LHCN-M2 (cell line): ENCODE results near the gene LRRC75A. TPM values are rescaled to one million over a fixed set of nuclear protein-coding genes. Genes with fewer than 3 reads are reported as not detected.
"Not testable (repeated sequence)": the region's sequence is repeated elsewhere in the genome, so short reads cannot be mapped to it uniquely, and the experiment has no call there.

Source experiments
- DNase-seq: peaks from one replicate; pipeline ENCODE4 v3.0.0-alpha.2; 2012; ENCODE audit warnings: low read depth
- polyA plus RNA-seq: library from polyadenylated mRNA; unstranded; fragments of >200 nt; gene quantifications from one replicate; pipeline ENCODE4 v1.2.1, GENCODE V29; 2012; ENCODE audit warnings: missing spikeins
- total RNA-seq: library from RNA; depleted of rRNA; stranded (reverse); fragments of >200 nt; gene quantifications from 2 replicates; pipeline ENCODE4 v1.2.3, GENCODE V29; 2014; rRNA removed

Gene LRRC75A, protein sequence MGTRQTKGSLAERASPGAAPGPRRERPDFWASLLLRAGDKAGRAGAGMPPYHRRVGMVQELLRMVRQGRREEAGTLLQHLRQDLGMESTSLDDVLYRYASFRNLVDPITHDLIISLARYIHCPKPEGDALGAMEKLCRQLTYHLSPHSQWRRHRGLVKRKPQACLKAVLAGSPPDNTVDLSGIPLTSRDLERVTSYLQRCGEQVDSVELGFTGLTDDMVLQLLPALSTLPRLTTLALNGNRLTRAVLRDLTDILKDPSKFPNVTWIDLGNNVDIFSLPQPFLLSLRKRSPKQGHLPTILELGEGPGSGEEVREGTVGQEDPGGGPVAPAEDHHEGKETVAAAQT
- total RNA-seq, result 0.06 and 0.38 TPM in 2 replicates
- 1.1 TPM for polyA plus RNA-seq

DNA sequence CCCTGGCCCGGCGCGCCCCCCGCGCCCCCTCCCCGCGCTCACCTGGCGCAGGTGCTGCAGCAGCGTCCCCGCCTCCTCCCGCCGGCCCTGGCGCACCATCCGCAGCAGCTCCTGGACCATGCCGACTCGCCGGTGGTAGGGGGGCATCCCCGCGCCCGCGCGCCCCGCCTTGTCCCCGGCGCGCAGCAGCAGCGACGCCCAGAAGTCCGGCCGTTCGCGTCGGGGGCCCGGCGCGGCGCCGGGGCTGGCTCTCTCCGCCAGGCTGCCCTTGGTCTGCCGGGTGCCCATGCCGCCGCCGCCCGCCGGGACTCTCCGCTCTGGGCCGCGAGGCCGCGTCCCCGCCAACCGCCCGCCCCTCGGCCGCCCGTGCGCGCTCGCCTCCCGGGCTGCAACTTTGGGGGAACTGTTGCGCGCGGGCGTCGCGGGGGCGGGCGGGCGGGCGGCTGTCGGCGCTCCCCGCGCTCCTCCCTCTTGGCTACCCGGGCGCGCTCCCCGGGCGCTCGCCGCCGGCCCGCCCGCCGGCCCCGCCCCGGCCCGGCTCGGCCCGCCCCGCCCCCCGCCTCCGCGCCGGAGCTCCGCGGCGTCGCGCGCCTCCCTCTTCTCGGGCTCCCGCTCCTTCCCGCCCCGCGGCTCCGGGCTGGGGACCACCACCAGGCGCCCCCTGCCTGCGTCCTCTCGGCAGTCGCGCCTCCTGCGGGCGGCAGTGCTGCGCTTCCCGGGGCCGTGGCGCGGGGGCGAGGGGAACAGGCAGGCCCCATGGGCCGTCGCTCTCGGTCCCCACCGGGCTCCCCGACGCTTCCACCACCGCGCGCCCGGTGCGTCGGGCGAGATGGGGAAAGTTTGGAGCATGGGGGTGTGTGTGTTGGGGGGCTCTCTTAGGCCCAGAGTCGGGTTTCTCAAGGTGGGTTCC, at the start of gene LRRC75A:
TSS of gene LRRC75A (minus strand) at position 491 of the 910 bp plus-strand sequence. CDS start at position 288, 203 bp downstream.
- DNase-seq, result no peak

DNA sequence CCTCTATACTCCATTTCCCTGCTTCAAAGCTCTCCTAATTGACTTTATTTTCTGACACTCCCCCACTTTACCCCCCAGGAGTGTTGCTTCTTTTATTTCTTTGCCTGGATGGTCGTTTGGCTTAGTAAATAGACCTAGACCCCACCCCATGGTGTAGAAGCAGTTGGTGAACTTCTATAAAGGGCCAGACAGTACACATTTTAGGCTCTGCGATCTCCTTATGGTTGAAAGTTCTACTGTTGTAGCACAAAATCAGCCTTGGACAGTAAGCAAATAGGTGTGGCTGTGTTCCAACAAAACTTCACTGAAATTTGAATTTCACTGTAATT, 45.1 kb upstream of the LRRC75A start:
- no peak for DNase-seq

DNA sequence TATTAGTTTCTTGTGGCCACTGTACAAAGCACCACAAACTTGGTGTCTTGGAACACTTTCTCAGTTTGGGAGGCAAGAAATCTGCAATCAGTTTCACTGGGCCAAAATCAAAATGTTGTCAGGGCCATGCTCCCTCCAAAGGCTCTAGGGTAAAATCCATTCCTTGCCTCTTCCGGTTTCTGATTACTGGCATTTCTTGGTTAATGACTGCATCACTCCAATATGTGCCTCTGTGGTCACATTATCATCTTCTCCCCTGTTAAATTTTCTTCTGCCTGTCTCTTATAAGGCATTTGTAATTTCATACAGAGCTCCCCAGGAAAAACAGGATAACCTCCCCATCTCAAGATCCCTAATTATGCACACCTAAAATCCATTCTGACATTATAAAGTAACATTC, 42.2 kb upstream of the LRRC75A start:
- DNase-seq, result no peak

DNA sequence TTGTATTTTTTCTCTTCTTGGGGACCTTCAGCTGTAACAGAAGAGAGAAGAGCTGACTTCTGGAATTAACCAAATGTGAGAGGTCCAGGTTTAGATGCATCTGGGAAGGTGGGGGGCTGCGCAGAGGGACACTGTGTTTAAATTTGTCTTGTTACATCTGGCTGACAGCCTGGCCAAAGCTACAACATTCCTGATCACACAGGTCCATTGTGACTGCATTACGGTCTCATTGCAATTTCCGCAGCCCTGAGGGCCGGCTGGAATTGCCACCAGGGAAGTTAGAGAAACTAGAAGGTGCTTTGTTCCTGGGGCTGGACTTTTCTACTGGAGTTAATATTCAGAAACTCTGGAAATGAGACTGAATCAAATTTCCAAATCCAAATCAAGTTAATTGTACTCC, 37.9 kb upstream of the LRRC75A start:
- DNase-seq, result no peak

GRCh38 chr17:16527298-16527697, 35.3 kb upstream of the LRRC75A start:
- no peak for DNase-seq

GRCh38 chr17:16525556-16525955, 33.6 kb upstream of the LRRC75A start:
- DNase-seq, result not testable (repeated sequence)

GRCh38 chr17:16521070-16521727, 29.2 kb upstream of the LRRC75A start:
- DNase-seq, result peak; percentile 84

GRCh38 chr17:16519021-16519420, 27.0 kb upstream of the LRRC75A start:
- no peak for DNase-seq

GRCh38 chr17:16517477-16517876, 25.5 kb upstream of the LRRC75A start:
- DNase-seq, result no peak

DNA sequence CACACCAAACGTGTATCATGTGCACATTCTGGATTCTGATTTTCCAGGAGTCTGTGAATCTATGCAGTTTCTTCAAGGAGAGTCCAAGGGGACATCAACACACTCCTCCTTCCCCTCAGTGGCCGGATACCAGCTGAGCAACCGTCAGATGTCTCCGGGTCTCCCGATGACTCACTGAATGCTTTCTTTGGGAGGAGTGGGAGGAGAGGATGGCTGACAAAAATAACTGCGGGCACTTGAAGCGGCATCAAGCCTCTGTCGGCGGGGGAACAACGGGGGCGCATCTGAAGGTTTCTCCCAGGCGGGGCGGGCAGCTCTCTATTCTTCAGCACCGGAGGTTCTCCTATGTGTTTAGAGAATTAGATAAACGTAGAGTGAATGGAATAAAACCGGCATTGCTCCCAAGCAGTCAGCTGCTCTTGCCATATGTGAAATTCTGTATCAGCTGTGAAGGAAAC, 24.6 kb upstream of the LRRC75A start:
- peak; percentile 82 for DNase-seq

DNA sequence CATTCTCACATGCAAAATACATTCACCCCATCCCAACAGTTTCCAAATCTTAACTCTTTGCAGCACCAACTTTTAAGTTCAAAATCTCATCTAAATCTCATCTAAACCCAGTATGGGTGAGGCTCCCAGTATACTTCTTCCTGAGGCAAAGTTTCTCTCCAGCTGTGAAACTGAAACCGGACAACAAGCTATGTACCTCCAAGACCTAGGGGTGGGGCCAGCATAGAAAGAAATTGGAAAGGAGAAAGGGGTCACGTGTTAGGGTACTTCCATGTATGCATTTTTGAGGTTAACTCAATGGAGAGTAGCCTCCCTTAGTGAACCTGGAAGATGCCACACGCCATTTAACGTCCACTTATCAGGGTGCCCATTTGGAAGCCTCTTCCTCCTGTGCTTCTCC, 23.9 kb upstream of the LRRC75A start:
- DNase-seq, result no peak

DNA sequence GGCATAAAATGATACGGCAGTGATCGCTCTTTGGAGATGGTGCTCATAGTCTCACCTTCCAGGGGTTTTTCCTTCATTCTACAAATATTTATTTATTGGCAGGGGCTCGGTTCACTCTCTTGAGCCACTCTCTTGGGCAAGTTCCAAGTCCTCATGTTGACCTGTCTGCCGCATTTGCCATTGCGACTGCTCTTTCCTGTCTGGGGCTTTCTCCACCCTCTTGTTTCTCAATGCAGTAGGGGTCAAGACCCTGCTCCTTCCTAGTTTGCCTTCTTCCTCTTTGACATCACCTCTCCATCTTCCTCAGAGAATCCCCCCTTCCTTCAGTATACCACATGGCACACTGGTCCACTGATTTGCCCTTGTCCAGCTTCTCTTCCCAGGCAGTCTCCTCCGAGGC, 21.9 kb upstream of the LRRC75A start:
- no peak for DNase-seq

DNA sequence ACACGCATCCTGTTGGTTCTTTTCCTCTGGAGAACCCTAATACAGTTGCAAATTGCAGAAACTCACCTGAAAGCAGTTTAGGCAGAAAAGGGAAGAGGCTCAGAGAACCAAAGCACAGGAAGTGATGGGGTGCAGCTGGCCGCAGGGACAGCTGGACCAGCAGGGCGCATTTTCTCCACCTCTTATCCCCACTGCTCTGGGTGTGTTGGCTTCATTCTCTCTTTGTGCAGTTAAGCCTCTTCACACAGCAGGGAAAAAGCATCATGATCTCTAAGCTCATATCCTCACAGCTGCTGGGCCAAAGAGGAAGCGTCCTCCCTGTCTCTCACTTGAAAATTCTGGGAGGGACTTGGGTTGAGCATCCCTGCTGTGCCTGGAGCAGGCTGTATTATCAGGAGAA, 20.0 kb upstream of the LRRC75A start:
- peak; percentile 83 for DNase-seq

GRCh38 chr17:16511593-16511992, 19.6 kb upstream of the LRRC75A start:
- DNase-seq, result no peak

DNA sequence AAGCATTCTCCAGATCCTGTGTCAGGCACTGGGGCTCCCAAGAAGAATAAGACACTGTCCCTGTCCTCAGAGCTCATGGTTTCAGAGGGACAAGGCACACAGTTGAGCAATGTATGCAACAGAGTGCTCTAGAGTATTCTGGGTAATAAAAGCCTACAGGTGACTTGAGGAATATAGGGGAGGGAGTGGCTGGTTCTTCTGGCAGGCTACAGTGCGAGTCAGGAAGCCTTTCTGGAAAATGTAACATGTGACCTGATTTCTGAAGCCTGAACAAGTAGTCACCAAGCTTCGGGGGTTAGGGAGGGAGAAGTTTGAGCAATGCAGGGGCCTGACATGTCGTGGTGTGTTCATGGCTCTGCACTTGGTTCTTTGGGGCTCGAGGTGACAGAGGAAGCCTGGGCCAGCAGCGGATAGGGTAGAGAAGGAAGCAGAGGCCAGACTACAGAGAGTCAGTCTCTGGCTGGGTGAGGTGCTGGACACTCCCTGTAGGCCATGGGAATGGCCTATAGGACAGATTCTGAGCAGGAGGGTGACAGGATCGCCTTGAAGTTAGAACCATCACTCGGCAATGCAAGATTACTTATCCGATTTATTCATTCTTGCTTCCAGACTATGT, 16.0 kb upstream of the LRRC75A start:
- no peak for DNase-seq

- no peak for DNase-seq
Measured at GRCh38 chr17:16506188-16506587, 14.2 kb upstream of the LRRC75A start.

DNA sequence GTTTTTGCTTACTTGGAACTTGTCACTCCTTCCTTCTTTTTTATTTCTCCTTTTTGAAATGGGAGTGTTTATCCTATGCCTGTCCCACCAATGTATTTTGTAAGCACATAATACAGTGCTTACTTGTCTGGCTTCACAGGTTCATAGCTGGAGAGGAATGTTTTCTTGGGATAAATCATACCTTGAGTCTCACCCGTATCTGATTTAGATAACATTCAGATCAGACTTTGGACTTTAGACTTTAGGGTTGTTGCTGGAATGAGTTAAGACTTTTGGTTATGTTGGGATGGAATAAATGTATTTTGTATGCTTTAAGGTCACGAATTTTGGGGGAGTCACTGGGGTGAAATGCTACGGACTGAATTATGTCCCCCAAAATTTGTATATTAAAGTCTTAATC, 13.0 kb upstream of the LRRC75A start:
- DNase-seq, result no peak

DNA sequence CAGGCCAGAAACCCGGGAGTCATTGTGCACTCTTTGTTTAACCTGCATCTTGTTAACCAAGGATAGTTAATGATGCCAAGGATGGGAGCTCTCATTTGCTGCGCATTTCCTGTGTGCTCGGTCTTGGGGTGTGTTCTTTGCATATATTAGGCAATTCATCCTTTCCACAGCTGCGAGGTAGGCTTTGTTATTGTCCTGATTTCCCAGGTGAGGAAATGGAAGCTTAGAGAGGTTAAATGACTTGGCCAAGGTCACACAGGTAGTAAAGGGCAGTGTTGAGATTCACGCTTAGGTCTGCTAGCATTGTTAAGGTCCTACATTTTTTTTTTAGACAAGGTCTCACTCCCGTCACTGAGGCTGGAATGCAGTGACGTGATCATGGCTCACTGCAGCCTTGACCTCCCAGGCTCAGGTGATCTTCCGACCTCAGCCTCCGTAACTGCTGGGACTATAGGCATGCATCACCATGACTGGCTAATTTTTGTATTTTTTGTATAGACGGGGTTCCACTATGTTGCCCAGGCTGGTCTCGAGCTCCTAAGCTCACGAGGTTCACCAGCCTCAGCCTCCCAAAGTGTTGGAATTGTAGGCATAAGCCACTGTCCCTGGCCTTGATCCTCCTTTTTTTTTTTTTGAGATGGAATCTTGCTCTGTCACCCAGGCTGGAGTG, 5.0 kb upstream of the LRRC75A start:
- no peak for DNase-seq

- DNase-seq, result no peak
Measured at GRCh38 chr17:16495980-16496819, 4.2 kb upstream of the LRRC75A start.

- DNase-seq, result no peak
Measured at GRCh38 chr17:16495561-16495960, 3.6 kb upstream of the LRRC75A start.
